ENCODE measurements around the gene GTF2I.

DNA sequence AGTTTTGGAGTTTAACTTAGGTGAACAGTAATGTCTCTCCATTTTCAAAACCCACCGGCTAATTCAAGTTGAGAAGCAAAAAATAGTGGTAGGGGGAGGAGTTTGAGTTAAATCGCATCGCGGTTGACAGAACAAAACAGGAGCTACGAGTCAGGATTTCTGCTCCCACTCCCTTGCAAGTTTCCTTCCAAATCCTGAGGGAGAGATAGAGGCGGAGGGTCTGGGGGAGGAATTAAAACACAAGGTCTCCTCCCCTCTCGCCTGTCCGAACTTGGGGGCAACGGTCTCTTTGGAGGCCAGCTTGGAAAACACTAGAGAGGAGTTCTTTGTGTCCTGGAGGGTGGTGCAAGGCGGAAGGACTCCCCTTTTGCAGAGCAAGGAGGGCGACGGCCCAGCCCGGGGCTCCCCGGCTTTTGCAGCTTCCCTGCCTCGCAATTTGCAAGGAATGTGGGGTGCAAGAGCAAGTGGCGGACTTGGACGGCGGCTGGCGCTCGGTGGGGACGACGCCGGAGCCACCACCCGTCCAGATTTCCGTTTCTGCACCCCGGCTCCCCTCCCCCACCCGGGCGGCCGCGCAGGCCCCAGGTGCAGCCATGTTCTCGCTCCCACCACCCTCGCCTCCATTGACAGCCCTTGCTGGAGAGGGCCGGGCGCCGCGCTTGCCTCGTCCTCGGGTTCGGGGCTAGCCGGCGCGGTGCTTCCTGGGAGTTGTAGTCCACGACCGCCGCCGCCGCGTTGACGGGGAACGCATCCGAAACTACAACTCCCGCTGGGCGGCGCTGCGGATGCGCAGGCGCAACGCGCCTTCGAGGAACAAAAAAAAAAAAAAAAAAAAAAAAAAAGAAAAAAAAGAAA lies 454 bp upstream of the GTF2I start:
- TF ChIP-seq, protein P1, sequence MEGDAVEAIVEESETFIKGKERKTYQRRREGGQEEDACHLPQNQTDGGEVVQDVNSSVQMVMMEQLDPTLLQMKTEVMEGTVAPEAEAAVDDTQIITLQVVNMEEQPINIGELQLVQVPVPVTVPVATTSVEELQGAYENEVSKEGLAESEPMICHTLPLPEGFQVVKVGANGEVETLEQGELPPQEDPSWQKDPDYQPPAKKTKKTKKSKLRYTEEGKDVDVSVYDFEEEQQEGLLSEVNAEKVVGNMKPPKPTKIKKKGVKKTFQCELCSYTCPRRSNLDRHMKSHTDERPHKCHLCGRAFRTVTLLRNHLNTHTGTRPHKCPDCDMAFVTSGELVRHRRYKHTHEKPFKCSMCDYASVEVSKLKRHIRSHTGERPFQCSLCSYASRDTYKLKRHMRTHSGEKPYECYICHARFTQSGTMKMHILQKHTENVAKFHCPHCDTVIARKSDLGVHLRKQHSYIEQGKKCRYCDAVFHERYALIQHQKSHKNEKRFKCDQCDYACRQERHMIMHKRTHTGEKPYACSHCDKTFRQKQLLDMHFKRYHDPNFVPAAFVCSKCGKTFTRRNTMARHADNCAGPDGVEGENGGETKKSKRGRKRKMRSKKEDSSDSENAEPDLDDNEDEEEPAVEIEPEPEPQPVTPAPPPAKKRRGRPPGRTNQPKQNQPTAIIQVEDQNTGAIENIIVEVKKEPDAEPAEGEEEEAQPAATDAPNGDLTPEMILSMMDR (IDR thresholded peaks at IDR 0.05): peak in 4 of 6 experiments; percentile 12 to 19 (median 18)
- TF ChIP-seq POLR2A (IDR thresholded peaks at IDR 0.05): peak; percentile 63 to 70
